Stimulated activated CD4-positive, alpha-beta T cell treated with anti-CD3 and anti-CD28 coated beads, Interleukin-2, amount 100 ng/mL, for 48 hours (primary cell): Measurements from ENCODE around the gene ESPNL.

ENCODE experiments used
- DNase-seq, 2 donors: peaks; one replicate each; pipeline ENCODE4 v3.0.0-alpha.2; 2020

ESPNL gene

DNA sequence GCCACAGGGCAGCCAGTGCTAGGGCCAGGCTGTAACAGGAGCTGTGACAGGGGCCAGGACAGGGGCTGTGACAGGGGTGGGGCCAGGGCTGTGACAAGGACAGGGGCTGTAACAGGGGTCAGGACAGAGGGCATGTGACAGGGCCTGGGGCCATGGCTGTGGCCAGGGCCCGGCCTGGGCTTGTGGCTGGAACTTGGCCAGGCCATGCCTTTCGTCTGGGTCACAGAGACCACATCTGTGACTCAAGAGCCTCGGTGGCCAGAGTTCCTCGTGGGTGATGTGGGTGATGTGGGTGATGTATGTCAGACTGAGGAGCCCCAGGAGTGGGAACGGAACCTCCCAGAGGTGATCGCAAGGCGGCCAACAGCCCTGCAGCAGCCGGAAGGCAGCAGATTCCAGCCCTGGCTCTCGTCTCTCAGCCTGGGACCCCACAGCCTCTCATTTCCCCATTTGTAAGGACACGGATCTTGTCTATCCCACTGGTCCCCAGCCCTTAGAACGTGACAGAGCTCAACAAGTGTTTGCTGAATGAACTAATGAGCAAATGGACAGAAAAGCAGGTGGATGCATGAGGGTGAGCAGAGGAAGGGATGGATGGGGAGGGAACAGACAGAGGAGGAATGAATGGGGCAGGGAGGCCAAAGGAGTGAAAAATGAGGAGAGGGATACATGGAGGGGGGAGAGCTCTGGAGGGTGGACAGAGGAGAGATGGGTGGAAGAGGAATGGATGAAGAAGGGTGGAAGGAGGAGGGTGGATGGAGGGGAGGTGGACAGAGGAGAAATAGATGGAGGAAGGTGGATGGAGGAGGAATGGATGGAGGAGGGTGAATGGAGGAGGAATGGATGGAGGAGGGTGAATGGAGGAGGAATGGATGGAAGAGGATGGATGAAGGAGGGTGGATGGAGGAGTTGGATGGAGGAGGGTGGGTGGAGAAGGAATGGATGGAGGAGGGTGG lies 17.3 kb downstream of the ESPNL start:
- no peak for DNase-seq

DNA sequence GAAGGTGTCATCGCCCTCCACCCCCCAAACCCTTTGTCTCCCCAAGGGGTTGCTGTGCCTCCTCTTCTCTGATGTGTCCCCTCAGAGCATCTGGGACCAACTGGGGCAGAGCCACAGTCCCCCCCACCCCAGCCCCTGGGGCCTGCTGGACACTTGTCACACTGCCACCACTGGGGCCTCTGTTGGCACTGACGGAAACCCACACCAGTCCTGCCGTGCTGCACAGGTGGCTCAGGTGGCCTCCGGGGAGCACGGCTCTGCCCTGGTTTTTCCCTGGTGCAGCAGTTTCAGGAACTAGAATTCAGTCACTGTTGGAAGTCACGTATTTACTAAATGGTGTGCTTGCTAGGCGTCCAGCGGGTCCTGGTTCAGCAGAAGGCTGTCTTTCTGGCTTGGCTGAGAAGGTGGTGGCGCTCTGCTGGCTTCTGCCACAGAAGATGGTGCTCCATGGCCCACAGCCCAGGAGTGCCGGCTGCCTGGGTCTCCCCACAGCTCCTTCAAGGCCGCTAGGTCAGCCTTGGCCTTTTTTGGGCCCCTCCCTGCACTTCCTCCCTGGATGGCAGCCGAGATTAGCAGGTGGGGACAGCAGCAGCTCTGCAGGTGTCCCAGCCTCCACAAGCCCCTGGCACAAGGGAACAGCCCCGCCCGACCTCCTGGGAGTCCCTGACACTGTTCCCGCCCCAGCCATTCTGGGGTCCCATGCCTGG lies 19.8 kb downstream of the ESPNL start:
- DNase-seq, result no peak

DNA sequence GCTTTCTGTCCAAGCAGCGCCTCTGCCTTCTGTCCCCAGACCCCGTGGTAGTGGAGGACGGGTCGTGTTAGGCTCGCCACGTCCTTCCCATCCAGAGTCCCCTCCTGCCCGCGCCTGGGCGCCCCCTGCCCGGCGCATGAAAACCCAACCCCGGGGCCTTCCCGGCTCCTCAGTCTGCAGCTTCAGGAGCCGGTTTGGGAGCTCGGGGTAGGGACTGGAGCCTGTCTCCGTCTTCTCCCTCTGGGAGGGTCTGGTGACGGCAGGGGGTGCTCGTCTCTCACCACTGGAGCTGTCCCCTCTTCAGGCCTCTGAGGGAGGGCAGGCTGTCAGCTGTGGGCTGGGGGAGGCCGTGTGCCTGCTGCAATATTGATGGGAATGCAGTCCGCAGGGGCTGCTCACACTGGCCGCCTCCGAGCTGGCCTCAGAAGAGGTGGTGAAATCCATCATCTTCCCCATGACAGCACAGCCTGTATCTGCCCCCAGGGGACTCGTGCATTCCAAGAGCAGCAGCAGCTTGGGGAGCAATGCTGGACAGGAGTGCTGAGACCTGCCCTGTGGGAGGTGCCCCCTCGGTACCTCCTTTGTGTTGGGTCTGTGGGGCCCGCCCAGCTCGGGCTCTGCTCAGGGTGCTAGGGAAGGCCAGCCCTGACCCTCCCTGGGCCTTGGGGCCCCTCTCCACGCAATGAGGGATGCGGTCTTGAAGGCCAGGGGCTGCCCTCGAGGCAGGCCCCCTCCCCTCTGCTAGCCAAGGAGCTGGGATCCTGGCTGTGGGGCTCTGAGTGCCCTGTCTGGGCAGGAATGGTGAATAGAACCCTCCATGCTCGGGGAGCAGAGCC lies 20.5 kb downstream of the ESPNL start:
- DNase-seq, result no peak

DNA sequence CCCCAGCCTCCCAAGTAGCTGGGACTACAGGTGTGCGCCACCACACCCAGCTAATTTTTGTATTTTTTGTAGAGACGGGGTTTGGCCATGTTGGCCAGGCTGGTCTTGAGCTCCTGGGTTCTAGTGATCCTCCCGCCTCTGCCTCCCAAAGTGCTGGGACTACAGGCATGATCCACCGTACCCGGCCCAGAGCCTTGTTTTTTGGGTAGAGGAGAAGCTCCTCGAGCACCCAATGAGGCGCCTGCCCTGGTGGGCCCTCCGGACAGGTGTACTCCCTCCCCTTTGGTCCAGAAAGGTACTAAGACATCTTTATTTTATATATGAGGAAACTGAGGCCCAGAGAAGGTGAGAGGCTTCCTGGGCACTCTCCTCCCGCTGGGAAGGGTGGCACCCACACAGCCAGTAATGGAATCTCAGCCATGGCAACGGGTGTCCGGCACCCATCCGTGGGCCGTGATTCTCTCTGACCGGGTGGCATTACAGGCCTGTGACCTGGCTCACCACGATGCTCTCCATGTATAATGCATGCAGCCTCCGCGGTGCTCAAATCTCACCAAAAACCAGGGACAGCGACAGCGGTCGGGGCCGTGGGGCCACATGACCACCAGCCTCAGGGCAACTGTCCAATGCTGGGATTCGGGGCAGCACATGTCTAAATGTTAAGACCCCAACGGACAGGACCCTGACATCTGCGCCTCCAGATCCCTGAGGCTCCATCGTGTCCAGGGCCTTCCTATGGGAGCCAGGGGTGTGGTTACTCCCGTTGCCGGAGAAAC lies 21.6 kb downstream of the ESPNL start:
- no peak for DNase-seq

DNA sequence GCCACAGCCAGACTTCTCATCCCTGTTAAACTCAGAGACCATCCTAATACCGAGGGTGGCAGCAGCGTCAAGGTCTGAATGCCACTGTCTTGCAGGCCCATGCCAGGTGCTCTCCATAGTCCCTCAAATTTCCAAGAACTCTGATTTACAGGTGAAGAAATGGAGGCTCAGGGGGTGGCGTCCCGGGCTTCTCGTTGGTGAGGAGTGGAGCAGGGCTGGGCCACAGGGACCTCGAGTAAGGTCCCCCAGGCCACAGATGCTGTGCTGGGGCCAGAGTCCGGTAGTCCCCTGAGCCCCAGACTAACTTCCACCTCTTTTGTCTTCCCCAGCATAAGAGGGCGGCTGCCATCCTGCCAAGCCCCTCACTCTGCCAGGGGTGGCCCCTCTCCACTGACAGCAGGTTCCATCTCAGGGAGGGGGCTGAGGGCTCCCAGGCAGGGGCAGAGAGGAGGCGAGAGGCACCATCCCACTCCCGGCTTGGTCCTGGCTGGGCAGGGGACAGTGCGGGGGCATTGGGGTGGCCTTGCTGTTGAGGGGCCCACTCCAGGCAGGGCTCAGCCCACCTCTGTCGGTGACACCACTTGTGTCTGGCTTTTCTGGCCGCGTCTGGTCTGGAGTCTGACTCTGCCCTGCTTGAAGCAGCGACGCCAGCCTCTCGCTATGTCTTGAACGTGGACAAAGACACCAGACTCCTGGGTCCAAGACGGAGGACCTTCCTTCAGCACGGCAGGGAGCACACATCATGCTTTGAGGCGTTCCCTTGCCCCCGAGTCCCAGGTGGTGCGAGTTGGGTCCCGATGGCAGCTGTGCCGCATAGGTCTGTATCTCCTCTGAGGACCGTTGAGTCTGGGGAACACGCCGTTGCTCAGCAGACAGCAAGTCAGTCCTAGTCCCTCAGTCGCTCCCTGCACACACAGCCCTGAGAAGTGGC lies 22.4 kb downstream of the ESPNL start:
- no peak for DNase-seq

DNA sequence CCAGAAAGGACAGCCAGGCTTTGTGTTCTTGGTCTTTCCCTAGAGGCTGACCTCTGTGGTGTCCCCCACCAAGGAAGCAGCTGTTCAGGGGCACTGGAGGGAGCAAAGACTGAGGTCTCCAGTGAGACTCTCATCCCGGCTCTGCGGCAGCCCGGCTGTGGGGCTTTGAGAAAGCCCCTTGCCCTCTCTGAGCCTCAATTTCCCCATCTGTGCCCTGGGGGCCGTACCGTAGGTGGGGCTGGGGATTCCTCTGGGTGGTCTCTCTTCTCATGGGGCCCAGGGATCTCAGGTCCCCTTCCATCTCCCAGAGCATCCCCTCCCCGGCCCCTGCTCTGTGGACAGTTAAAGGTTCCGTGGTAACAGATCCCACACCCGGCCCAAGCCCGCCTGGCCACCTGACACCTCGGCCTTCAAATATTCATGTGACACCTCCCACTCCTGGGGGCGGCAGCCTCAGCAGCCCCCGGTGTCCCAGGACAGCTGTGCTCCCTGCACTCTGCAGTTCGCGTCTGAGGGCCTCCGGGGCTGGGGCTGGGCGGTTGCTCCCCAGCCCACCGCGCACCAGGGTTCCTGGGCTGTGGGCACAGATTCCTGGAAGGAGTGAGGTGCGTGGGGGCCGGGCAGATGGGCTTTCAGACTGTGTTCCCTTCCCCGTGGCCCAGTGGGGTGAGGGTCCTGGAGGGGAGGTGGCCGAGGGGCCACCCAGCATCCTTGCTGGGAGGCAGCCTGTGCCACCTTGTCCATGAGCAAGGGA lies 23.3 kb downstream of the ESPNL start:
- no peak for DNase-seq

DNA sequence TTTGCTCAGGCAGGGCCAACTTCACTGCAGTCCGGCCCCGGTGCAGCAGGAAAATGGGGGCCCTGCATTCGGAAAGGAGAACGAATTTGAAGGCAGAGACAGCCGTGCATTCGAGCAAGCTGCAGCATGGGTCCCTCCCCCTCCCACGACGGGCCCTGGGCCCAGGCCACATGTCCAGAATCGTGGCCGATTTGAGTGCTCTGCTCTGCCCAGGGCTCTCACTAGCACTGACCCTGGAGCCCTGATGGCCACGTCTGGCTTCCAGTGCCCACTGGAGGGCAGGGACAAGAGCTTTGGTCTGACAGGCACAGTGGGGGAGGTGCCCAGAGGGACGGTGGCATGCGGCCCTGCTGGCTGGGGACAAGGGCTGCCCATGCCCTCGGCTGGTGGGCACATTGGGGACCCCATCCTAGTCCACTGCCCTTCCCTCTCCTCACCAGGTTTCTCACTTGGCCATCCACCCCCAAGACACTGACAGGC lies 23.9 kb downstream of the ESPNL start:
- no peak for DNase-seq

DNA sequence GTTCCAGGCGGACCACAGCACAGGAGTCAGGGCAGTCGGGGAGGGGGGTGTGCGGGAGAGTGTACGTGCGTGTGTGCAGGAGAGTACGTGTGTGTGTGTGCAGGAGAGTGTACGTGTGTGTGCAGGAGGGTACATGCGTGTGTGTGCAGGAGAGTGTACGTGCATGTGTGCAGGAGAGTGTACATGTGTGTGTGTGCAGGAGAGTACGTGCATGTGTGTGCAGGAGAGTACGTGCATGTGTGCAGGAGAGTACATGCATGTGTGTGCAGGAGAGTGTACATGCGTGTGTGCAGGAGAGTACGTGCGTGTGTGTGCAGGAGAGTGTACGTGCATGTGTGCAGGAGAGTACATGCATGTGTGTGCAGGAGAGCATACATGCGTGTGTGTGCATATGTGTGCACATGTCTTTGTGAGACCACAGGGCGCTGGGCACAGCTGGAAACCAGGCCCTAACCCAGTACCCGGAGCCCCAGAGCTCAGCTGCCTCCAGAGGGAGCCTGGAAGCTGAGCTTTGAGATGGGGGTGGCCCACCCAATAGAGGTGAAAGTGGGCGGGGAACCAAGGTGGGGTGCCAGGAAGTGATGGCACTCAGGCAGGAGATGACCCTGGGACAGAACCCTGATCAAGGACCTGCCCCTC lies 24.5 kb downstream of the ESPNL start:
- no peak for DNase-seq

DNA sequence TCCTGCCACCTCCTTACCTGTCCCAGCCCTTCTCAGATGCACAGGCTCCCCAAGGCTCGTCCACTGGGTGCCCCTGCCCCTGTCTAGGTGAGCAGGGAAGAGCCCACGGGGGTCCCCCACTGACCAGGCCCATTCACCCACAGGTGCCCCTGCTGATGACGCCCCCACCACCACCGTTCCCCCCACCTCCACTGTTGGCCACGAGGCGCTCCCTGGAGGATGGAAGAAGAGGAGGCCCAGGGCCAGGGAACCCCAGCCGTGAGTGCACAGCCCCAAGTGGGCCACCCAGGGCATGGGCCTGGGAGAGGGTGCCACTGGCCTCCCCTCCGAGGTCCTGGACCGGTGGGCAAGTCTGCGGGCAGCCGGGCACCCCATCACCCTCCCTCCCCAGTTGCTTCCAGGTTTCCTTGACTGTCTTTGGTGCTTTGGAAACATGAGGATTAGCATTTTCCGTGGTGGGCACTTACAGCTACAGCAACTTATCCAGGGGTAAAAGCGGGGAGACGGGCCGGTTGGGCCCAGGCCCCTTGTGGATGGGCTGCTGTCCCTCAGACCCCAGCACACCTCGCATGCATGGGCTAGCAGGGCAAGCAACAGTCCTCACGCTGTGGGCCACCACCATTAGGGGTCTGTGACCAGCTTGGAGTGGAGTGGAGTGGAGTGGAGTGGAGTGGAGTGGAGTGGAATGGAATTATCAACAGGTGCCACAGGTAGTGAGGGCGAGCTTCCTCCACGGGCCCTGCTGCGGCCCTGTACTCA lies 25.2 kb downstream of the ESPNL start:
- no peak for DNase-seq

DNA sequence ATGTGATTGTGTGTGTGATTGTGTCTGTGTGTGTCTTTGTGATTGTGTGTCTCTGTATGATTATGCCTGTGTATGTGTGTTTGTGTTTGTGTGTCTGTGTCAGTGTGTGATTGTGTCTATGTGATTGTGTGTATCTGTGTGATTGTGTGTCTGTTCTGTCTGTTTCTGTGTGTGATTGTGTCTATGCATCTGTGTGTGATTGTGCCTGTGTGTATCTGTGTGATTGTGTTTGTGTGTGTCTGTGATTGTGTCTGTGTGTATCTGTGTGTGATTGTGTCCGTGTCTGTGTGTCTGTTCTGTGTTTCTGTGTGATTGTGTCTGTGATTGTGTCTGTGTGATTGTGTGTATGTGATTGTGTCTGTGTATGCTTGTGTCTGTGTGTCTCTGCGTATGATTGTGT lies 26.2 kb downstream of the ESPNL start:
- no peak for DNase-seq

DNA sequence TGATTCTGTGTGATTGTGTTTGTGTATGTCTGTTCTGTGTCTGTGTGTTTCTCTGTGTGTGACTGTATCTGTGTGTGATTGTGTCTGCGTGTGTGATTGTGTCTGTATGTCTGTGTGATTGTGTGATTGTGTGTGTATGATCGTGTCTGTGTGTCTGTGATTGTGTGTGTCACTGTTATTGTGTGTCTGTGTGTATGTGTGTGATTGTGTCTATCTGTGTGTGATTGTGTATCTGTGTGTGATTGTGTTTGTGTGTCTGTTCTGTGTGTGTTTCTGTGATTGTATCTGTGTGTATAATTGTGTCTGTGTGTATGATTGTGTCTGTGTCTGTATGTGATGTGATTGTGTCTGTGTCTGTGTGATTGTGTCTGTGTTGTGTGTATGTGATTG lies 26.6 kb downstream of the ESPNL start:
- DNase-seq, result no peak

DNA sequence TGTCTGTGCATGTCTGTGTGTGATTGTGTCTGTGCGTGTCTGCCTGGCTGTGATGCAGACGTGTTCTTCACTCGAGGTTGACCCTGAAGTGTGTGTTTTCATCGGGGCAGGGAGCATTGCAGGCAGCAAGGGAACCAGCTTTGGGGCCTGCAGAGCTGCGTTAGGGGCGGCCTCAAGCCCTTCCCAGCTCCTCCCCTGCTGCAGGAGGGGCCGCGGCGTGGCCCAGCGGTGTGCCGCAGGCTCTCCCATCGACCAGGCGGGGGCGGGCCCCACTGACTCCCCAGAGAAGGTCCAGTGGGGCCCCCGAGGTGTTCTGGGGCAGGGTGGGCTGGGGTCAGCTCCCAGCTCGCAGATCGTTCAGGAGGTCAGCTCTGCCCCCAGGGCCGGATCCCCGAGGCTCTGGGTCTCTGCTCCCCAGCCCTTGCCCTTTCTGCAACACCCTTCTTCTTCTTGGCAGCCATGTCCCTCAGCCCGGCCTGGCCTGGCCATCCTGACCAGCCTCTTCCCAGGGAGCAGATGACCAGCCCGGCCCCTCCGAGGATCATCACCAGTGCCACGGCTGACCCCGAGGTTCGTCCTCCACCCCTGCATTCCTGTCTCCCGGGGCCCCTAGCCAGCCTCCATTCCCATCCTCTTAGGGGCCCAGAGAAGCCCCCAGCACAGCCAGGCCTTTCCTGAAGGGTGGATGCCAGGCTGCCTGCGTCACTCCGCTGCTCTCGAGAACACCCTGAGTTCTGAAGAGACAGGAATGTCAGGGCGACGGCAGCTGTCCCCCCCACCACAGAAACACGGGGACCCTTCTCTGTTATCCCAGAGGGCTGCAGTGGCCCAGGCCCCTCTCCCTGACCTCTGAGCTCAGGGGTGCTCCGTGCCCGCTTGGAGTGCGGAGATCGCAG lies 27.3 kb downstream of the ESPNL start:
- DNase-seq, result no peak

DNA sequence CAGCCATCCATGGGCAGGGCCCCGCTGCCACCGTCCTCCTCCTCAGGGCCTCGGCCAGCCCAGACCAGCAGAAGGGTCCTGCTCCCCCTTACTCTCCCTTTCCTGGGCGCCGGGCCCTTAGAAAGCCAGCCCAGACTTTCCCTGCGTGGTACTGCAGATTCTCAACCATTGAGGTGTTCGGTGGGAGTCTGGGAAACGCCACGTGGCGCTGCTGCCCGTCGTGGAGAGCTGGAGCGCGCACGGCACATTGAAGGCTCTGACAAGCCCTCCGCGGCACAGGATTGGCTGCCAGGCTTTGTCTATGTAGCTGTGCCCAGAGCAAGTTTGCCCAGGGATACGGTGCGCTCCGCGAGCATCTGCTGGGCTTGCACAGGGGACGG lies 27.9 kb downstream of the ESPNL start:
- no peak for DNase-seq

DNA sequence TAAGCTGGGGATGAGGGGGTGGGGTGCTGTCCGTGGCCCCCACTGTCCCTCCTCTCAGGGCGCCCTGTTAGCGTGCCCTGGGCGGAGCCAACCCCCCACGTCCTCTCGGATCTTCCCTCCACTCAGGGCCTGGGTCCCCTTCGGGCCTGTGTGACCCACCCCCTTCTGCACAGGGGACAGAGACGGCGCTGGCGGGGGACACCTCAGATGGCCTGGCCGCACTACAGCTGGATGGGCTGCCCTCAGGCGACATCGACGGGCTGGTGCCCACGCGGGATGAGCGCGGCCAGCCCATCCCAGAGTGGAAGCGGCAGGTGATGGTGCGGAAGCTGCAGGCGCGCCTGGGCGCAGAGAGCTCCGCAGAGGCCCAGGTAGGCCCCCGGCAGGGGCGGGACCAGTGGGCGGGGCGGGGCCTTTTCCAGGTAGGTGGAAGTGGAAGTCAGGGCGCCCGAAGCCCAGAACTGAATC lies 28.4 kb downstream of the ESPNL start:
- no peak for DNase-seq

DNA sequence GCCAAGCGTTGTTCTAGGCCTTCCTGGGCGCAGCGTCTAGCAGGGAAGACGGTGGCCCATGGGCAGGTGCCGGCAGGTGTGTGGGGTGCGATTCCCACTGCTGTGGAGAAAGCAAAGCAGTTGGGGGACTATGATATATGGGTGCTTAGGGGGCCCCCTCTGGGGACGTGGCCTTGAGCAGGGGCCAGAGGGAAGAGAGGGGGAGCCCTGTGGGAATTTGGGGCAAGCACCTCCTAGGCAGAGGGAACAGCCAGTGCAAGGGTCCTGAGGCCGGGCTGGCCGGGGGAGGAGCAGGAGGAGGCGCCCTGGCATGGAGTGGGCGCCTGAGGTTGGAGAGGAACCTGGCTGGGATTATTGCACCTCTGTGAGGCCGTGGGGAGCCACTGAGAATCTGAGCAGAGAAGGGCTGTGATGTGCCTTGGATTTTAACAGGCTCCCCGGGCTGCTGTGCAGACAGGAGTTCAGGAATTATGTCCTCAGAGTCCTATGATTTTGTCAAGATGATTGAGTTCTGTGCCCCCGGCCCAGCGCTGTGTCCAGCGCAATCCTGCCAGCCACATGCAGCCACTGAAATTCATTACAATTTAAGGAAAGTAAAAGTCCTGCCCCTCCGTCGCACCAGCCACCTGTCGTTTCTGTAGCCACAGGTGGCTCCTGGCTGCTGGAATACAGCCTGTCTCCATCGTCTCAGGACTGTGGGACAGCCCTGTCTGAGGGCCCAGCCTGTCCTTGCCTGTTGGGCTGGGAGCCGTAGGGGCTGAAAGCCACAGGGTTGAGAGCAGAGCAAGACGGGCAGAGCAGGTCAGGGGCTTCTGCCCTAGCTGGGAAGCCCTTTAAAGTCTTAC lies 29.2 kb downstream of the ESPNL start:
- no peak for DNase-seq

DNA sequence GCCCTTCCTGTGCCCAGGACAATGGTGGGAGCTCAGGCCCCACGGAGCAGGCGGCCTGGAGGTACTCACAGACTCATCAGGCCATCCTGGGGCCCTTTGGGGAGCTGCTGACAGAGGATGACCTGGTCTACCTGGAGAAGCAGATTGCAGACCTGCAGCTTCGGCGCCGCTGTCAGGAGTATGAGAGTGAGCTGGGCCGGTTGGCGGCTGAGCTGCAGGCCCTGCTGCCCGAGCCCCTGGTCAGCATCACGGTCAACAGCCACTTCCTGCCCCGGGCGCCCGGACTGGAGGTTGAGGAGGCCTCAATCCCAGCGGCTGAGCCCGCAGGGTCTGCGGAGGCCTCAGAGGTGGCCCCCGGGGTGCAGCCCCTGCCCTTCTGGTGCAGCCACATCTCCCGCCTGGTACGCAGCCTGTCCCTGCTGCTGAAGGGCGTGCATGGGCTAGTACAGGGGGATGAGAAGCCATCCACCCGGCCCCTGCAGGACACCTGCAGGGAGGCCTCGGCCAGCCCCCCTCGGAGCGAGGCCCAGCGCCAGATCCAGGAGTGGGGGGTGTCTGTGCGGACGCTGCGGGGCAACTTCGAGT lies 30.1 kb downstream of the ESPNL start:
- no peak for DNase-seq
